ENCODE data around the gene GIT1.
A peak's percentile ranks its signal among the peaks of the same experiment; 100 is the strongest.

The GIT1 gene

GRCh38 chr17:29579866-29580771 lies 9.3 kb downstream of the GIT1 start:
- peak; percentile 82 to 95 for DNase-seq

- no peak for DNase-seq
Observed at GRCh38 chr17:29578626-29579485, 10.6 kb downstream of the GIT1 start.

GRCh38 chr17:29577385-29578211 lies 11.8 kb downstream of the GIT1 start:
- no peak for DNase-seq

- no peak for DNase-seq
Observed at GRCh38 chr17:29577001-29577370, 12.5 kb downstream of the GIT1 start.

- DNase-seq: no peak
Observed at GRCh38 chr17:29576214-29577000, 13.0 kb downstream of the GIT1 start.

GRCh38 chr17:29575511-29576213 lies 13.8 kb downstream of the GIT1 start:
- DNase-seq: no peak

GRCh38 chr17:29574732-29575510 lies 14.5 kb downstream of the GIT1 start:
- peak; percentile 51 to 80 for DNase-seq

GRCh38 chr17:29573871-29574731 lies 15.3 kb downstream of the GIT1 start:
- DNase-seq: no peak

- DNase-seq: no peak
Observed at GRCh38 chr17:29573558-29573869, 15.9 kb downstream of the GIT1 start.

- peak in 1 of 2 experiments; percentile 62 for DNase-seq
Observed at GRCh38 chr17:29572691-29573557, 16.5 kb downstream of the GIT1 start.

GRCh38 chr17:29571883-29572681 lies 17.4 kb downstream of the GIT1 start:
- DNase-seq: no peak

GRCh38 chr17:29571486-29571882 lies 18.0 kb downstream of the GIT1 start:
- DNase-seq: no peak

GRCh38 chr17:29570521-29570920 lies 18.9 kb downstream of the GIT1 start:
- DNase-seq: no peak

GRCh38 chr17:29569245-29569950 lies 20.1 kb downstream of the GIT1 start:
- peak in 1 of 2 experiments; percentile 67 for DNase-seq

GRCh38 chr17:29568331-29569244 lies 20.9 kb downstream of the GIT1 start, which contains the start of gene TP53I13:
TSS of gene TP53I13 (plus strand) at chr17:29568701. CDS start at chr17:29568759, 58 bp downstream.
- DNase-seq: peak; percentile 89 to 99

Measured in NCI-H526 (cell line).